ENCODE measurements around the gene KLRF1.

Gene KLRF1

DNA sequence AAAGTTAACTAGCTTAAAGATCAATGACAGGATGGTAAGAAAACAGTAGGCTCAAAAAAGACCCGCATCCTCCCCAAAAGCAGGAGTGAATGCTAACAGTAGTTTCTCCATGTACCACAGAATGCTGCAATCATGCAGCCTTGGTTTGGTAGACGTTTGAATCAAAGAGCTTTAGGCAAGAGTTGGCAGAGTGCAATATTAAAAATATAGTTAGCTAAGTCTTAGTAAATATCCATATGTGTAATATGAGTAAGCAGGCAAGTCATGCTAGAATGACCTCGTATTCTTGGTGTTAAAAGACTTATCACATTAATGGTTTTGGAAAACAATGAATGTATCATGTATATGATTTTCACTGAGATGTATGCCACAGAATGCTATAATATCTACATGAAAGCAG, 18.8 kb upstream of the KLRF1 start:
- in situ Hi-C loops (cut with MboI; ENCODE audit: low sequenced_read_pairs) = loop anchor here (25.0 kb wide), 1 partner anchor 329 kb away; the partner anchor contains the start of gene CLEC7A

DNA sequence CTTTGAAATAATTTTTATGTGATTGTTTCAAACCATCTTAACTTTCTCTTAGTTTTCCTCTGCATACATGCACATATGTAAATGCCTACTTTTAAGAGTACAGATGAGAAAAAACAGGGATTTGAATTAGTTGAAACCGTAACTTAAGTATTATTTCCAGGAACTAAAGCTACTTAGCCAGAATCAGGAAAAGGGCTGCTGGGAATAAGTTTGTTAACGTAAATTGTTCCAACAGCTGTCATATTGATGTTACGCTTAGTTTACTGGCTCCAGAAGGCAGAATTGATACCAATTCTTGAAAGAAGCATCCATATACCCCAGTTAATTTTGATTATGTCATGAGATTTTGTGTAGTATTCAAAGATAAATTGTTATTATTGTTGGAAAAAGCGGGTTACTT, 17.9 kb upstream of the KLRF1 start:
- in situ Hi-C loops (cut with MboI; ENCODE audit: low sequenced_read_pairs) = loop anchor here (25.0 kb wide), 1 partner anchor 328 kb away; the partner anchor contains the start of gene CLEC7A

DNA sequence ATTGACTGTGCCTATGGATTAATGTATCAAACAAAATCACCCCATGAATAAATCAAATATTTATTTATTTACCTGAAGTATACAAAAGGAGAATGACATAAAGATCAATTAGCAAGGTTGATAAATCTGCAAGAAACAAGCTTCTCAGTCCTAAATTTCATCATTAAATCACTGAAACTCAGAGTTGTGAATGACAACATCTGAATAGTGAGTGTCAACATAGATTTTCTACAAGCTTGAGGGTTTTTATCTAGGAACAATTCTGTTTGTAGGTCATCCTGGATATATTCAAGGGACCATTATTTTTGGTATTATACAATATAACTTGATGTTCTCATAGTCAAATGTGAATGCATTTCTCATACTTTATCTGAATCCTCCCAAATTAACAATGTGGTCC, 17.4 kb upstream of the KLRF1 start:
- in situ Hi-C loops (cut with MboI; ENCODE audit: low sequenced_read_pairs) = loop anchor here (25.0 kb wide), 1 partner anchor 327 kb away; the partner anchor contains the start of gene CLEC7A

DNA sequence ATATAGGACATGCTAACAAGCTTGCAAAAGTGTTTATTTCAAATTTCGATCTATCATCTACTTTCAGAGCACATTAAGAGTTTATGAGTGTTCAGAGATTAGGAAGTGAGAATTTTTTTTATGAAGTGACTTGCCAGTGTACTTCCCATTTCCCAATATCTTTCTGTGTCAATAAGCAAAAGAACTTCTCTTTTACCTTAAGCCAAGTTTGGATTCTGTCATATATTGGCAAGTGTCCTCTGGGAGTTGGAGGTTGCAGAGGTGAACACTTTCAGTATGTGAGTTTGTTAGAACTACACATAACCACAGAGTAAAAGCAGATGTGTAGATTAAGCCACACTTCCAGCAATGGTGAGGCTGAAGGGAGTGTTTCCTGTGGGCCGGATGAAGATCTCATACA, 16.6 kb upstream of the KLRF1 start:
- in situ Hi-C loops (cut with MboI; ENCODE audit: low sequenced_read_pairs) = loop anchor here (25.0 kb wide), 1 partner anchor 327 kb away; the partner anchor contains the start of gene CLEC7A

DNA sequence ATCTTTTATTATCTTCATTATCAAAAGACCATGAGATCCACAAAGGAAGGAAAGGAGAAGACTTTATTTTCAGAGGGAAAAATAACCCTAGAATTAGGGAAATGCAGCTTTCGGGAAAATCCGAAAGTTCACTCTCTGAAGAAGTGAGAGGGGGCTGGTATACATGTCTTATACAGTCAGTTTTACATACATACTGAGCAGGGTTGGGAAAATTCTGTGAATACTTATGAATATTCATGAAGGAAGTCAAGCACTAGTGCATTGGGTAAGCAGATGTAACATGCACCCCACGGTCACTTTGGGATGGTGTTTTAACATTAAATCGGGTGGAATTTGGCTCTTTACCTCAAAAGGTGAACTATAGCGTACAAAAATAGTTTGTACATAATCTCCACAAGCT, 15.7 kb upstream of the KLRF1 start:
- in situ Hi-C loops (cut with MboI; ENCODE audit: low sequenced_read_pairs) = loop anchor here (25.0 kb wide), 1 partner anchor 326 kb away; the partner anchor contains the start of gene CLEC7A

DNA sequence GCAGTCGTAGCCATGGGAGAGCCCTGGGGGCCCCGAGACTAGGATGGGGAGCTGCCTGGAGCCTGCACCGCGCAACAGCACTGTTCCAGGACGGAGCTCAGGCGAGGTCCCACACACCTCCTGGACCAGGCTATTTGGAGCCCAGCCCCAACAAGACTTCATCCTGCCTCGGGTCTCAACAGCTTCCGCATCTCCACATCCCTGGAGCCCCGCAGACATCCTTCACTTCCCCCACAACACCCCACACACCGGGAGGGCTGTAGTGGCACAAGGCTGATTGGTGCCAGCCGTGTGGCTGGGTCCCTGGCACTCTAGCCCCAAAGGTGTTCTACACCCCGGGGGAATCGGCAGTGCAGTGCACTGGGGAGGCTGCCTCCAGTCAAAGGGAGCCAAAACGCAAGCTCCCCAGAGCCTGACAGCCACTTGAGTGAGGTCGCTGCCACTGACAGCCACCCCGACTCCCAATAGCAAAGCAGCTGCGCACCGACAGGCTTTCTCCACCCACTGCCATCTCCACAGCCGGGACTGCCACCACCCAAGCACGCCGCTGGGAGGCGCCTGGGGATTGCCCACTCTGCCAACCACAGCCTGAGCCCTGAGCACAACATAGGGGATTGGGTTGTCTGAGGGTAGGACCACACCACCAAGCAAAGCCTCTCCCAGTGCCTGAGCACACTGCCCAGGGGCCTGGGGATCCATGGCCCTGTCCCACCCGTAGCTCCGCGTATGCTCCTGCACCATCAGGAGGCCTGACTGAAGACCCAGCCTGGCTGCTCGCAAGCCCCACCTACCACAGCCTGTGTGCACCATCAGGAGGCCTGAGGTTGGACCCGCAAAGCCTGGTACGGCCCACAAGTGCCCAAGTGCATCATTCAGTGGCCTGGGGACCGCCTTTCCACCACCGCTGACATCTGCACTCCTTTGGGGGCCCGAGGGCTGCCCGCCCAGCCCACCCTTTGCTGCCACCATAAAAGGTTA, 13.2 kb upstream of the KLRF1 start:
- in situ Hi-C loops (cut with MboI; ENCODE audit: low sequenced_read_pairs) = loop anchor here (25.0 kb wide), 1 partner anchor 323 kb away; the partner anchor contains the start of gene CLEC7A

DNA sequence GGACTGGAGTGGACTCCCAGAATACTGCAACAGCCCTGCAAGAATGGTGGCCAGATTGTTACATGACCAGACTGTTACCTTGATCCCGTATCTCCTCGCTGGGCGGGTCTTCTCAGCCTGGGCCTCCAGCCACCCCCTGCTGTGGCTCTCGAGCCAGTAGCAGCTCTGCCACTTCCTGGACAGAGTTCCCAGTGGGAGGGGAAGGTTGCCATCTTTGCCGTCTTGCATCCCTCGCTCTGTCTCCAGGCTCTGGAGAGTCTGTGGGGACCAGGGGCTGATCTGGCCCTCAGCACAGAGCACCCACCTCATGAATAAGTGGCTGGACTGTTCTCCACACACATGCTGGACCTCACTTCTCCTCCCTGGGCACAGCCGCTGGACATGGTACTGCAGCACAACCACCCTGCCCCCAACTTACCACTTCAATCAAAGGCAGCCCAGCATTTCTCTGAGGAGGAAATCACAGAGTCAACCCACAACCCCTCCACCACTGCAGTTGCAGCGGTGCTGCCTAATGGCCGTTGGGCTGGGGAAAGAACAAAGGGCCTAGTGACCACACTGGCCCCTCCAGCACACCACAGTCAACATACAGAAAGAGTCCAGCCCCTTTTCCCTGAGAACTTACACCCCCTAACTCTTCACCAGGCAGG, 6.9 kb upstream of the KLRF1 start:
- in situ Hi-C loops (cut with MboI; ENCODE audit: low sequenced_read_pairs) = loop anchor here (25.0 kb wide), 1 partner anchor 317 kb away; the partner anchor contains the start of gene CLEC7A

DNA sequence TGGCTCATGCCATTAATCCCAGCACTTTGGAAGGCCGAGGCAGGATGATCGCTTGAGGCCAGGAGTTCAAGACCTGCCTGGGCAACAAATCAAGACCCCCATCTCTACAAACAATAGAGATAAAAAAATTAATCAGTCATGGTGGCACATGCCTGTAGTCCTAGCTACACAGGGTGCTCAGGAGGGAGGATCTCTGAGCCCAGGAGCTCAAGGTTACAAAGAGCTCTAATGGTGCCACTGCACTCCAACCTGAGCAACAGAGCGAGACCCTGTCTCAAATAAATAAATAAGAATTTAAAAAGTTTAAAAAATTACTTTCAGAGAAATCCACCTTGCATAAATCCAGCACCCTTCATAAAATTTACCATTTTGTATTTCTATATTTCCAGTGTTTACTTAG, 2.2 kb downstream of the KLRF1 start:
- in situ Hi-C loops (cut with MboI; ENCODE audit: low sequenced_read_pairs) = no loop called here

DNA sequence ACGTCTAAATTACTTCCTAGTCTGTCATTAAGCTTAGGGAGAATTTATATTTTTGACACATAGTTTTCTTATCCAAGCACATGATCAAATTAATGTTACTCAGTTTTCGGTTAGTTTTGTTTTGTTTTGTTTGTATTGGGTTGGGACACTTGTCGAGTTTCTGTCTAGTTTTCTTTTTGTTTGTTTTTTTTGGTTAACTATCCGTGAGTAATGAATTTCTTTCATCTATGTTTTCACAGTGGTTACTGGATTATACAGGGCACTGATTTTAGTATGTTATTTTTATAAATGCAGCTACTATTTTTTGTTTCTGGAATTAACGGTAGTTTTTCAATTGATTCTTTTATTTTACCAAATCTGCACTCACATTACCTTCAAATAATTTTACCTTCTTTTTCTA, 2.7 kb downstream of the KLRF1 start:
- in situ Hi-C loops (cut with MboI; ENCODE audit: low sequenced_read_pairs) = no loop called here

DNA sequence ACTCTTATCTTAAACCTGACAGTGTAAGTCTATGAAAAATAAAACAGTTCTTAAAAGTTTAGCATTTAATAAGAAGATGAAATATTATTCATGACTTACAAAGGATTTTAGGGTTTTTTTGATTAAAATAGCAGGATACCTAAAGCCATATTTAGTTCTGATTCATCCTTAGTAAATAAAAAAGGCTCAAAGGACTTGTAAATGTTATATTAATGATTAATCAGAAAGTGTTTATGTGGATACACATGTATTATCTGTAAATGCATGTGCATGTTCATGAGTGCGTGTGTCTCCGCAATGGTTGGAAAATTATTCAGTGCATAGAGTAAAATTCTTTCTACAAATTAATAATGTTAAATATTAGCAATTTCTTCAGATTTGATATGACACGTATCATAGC, 4.4 kb downstream of the KLRF1 start:
- in situ Hi-C loops (cut with MboI; ENCODE audit: low sequenced_read_pairs) = no loop called here

DNA sequence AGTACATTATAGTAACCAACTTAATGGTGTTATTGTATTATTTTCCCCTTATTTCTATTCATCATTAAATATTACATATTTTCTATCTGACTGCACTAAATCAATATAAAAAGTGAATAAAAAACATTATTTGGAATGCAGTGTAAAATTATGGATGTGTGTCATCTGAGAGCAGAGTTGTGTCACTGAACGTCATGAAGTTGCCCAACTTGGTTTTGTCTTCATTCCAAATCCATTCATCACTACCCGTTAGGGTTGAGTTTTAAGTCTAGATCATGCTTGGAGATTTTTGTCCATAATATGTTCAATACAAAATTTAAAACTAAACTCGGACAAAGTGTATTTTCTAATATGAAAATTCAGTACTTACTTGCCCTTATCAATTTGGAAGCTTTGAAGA, 16.1 kb downstream of the KLRF1 start:
- in situ Hi-C loops (cut with MboI; ENCODE audit: low sequenced_read_pairs) = no loop called here

DNA sequence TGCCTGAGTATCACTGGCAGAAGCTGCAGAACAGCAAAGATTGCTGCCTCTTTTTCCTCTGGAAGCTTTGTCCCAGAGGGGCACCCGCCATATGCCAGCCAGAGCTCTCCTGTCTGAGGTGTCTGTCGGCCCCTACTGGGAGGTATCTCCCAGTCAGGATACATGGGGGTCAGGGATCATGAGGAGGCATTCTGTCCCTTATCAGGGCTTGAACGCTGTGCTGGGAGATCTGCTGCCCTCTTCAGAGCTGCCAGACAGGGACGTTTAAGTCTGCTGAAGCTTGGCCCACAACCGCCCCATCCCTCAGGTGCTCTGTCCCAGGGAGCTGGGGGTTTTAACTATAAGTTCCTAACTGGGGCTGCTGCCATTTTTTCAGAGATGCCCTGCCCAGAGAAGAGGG, 21.6 kb downstream of the KLRF1 start:
- in situ Hi-C loops (cut with MboI; ENCODE audit: low sequenced_read_pairs) = no loop called here

DNA sequence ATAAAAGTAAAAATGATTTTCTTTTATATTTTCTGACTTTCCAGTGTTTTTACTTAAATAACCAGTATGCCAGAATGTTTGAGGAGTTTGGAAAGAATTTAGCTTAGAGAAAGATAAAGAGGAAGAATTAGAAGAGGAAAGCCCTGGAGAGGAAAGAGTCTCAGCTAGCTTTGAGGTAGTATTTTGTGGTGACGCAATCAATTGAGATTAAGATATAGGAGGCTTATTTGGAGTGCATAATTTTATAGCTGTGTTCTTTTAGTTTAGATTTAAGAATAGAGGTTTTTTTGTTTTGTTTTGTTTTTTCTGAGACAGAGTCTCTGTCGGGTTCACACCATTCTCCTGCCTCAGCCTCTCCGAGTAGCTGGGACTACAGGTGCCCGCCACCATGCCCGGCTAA, 23.8 kb downstream of the KLRF1 start:
- in situ Hi-C loops (cut with MboI; ENCODE audit: low sequenced_read_pairs) = no loop called here

DNA sequence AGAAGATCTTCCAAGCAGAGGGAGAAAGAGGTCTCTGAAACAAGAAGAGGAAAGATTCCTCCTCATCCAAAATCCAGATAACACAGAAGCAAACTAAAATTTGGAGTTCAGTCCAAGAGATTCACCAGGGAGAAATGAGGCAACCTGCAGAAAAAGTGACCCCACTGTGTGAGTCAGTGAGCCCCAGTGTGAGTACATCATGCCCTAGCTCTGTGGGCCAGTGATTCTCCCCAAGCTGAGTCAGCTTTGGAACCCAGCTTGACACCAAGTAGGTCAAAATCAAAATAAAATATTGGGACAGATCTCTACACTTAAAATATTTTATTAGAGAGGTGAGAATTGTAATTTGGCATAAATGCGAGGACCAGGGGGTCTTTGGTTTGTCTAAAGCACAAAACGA, 24.6 kb downstream of the KLRF1 start:
- in situ Hi-C loops (cut with MboI; ENCODE audit: low sequenced_read_pairs) = no loop called here

DNA sequence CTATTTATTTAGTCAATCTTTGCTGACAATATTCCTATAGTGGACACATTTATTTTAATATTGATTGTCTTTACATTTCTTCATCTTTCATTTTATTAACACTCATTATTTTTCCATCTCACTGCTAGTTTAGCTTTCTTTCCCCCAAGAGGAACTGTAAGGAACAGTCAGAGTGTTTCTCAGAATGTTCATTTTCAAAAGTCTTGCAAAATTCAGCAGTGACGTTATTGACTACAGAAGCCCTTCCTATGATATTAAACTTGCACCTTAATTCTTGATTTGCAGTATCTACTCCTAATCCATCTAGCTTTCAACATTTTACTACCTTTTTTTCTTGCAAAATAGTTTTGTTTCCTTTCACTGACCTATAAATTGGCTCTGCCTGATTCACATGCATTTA, 28.9 kb downstream of the KLRF1 start:
- in situ Hi-C loops (cut with MboI; ENCODE audit: low sequenced_read_pairs) = no loop called here

DNA sequence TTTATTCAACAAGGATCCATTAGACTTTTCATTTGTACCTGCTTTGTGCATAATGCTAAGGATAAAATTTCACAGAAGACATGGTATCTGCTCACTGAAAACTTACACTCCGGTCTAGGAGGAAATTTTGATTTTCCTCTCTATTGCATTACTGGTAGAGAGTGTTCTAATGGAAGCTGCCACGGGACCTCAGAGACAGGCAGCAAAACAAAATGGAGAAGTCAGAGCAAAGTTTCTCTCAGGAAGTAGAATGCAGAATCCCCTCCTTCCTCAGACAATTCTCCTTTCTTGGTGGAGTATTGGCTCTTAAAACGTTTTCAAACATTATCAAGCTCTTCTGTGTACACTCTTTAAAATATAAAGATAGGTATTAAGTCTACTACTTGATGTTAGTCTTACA, 29.6 kb downstream of the KLRF1 start:
- in situ Hi-C loops (cut with MboI; ENCODE audit: low sequenced_read_pairs) = no loop called here

DNA sequence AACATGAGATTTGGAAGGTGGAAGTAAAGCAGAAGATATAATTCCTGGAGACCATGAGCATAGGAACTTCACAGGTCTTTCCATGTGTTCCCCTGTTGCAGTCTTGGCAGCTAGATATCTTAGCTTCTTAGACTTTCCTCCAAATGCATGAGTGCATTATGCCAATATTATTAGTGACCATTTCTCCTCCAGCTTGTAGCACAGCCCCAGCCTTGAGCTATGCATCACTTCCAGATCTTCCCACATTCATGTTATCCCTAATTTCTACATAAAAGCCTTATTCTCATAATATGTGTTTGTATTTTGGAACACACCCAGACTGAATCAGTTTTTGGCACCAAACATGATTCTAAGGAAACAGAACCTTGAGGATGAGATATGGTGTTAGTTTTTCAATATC, 30.9 kb downstream of the KLRF1 start:
- in situ Hi-C loops (cut with MboI; ENCODE audit: low sequenced_read_pairs) = no loop called here

DNA sequence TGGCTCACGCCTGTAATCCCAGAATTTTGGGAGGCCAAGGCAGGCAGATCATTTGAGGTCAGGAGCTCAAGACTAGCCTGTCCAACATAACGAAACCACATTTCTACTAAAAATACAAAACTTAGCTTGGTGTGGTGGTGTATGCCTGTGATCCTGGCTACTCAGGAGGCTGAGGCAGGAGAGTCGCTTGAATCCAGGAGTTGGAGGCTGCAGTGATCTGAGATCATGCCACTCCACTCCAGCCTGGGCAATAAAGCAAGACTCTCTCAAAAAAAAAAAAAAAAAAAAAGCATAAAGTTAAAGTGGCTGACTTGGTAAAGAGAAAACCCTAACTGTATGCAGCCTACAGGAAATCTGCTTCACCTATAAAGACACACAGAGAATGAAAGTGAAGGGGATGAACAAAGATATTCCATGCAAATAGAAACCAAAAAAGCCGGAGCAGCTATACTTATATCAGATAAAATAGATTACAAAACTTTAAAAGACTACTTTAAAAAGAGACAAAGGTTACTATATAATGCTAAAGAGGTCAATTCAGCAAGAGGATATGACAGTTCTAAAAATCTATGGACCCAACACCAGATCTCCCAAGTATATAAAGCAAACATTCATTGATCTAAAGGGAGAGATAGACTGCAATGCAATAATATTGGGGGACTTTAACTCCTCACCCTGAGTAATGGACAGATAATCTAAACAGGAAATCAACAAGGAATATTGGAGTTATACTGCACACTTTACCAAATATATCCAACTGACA, 37.8 kb downstream of the KLRF1 start:
- in situ Hi-C loops (cut with MboI; ENCODE audit: low sequenced_read_pairs) = no loop called here

DNA sequence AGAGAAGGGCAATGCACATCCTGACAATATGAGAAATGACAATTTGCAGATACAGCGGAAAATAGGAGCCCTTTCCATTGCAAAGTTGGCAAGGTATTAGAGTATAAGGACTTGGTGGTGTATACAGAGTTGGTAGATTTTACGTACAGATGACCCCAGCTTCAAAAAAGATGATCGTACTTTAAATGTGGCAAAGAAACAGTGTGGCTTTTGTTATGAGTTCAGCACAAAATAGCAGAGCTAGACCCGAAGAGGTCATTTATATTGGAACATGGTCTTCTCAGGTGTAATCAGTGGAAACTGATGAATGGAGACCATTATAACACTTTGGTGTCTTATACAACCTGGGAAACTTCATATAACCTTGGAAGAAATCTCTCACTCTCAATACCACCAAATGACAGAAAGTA, 39.6 kb downstream of the KLRF1 start:
- in situ Hi-C loops (cut with MboI; ENCODE audit: low sequenced_read_pairs) = no loop called here

DNA sequence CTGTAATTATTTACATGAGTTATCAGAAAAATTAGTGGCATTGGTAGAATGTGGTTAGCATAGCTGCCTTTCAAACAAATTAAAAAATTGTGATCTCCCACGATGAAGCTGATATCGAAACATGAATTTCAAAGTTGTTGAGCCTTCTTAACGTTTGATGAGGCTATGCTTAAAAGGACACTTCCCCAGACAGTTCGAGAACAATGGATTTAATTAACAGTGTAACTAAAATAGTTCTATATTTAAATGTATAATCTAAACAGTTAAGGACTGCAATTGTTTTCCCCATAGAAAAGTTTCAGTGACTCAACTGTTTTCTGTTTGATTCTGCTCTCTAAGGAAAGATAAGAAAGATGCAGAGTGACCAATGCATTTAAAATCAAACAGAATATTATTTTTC, 40.2 kb downstream of the KLRF1 start:
- in situ Hi-C loops (cut with MboI; ENCODE audit: low sequenced_read_pairs) = no loop called here

DNA sequence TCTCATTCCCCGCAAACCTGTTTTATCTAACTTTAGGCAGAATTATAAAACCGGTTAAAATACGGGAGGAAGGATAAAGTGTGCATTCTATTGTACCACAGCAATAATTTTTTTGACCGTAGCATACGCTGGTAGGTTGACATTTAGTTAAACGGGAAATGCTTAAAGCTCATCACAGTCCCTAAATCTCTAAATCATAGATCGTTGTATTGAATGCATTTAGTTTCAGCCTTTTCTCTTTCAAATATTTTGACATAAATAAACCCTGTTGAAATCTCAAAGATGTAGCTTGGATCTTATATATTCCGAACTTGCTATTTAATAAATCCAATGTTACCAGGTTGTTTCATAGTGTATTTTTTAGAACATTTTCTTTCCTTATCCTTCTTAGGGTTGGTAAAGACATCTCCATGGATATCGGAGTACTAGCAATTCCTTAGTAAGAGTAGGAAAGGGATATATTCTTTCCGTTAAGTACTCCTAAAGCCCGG, 41.1 kb downstream of the KLRF1 start:
- in situ Hi-C loops (cut with MboI; ENCODE audit: low sequenced_read_pairs) = no loop called here
